Measurements from ENCODE around the gene CLPTM1L.

DNA sequence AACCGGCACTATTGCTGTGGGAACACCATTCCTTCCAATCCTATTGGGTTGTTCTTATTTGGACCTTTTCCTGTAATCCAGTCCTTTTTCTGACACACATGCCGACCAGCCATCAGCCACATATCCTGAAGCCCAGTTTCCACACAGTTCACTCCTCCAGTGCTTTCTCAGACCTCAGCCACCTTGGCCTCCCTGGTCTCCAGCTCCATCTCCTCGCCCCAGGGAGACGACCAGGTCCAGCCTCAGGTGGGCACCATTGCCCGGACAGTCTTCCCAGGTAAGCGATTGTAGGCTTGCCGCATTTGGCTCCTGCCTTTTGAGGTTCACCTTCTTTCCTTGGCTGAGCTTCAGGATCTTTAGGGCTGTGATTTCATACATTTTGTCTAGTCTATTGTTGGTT lies 34.8 kb downstream of the CLPTM1L start:
- TF ChIP-seq POLR2A (IDR thresholded peaks at IDR 0.05) (no peak), CTCF (IDR thresholded peaks at IDR 0.05) (no peak)
